ENCODE measurements around the gene CAMTA1. TPM values are rescaled to one million over a fixed set of nuclear protein-coding genes. Genes with fewer than 3 reads are reported as not detected.

CAMTA1 gene
- total RNA-seq, 5 donors from 2014 or later (not counting 1 experiment from before 2014, with no cell fraction given): 29.7 to 37.4 (median 34.6) TPM

GRCh38 chr1:6776895-6777294, 8.4 kb upstream of the CAMTA1 start:
- peaks cover 11 to 19% of the 10 kb centered on the region in 2 donors for H3K27me3 Mint-ChIP-seq
- CTCF ChIA-PET: no interaction called here

GRCh38 chr1:6777813-6778212, 7.4 kb upstream of the CAMTA1 start:
- peaks cover 11 to 19% of the 10 kb centered on the region in 2 donors for H3K27me3 Mint-ChIP-seq
- no peak for DNase-seq
- peaks cover 0 to 3% (median 2%) of the 10 kb centered on the region in 3 donors for H3K9me3 Mint-ChIP-seq
- Histone ChIP-seq H3K27me3 (replicated peaks in 1 of 2; ENCODE audit: control insufficient read depth in 2 of 2, extremely low read depth in 1 of 2, insufficient read depth in 2 of 2, low read length in 1 of 2) (peaks cover 0 to 10% of the 10 kb centered on the region in 2 experiments), H3K36me3 (ENCODE audit: control insufficient read depth in 2 of 2, extremely low read depth in 1 of 2, insufficient read depth in 1 of 2, low read length in 1 of 2) (no peaks in the 10 kb centered on the region), H3K27ac (ENCODE audit: low read length) (no peak overlapping the region), H3K4me3 (ENCODE audit: control insufficient read depth in 1 of 2, extremely low read depth in 1 of 2, low read length in 1 of 2) (no peak overlapping the region), H3K9me3 (no peaks in the 10 kb centered on the region), H3K4me1 (ENCODE audit: control insufficient read depth in 1 of 2, extremely low read depth in 1 of 2, insufficient read depth in 2 of 2, low read length in 2 of 2) (peaks cover 0 to 3% of the 10 kb centered on the region in 2 experiments)
- WGBS (ENCODE audit: insufficient coverage): 85% methylated on average over 3 of the region's 7 CpGs
- H3K4me1 Mint-ChIP-seq: peaks cover 0 to 7% (median 0%) of the 10 kb centered on the region in 3 donors
- no peak for ATAC-seq (replicated peaks in 1 of 4)
- ChIA-PET POLR2A (no interaction called here), CTCF (no interaction called here)
- H3K36me3 Mint-ChIP-seq: no peaks in the 10 kb centered on the region
- no peak overlapping the region for H3K27ac Mint-ChIP-seq
- no peak overlapping the region for H3K4me3 Mint-ChIP-seq

More at GRCh38 chr1:6776895-6777294, 8.4 kb upstream of the CAMTA1 start:
- Mint-ChIP-seq H3K4me3 (no peak overlapping the region), H3K36me3 (no peaks in the 10 kb centered on the region), H3K4me1 (peaks cover 0 to 7% (median 0%) of the 10 kb centered on the region in 3 donors), H3K27ac (no peak overlapping the region), H3K9me3 (peaks cover 0 to 3% (median 2%) of the 10 kb centered on the region in 3 donors)
- no peaks in the 10 kb centered on the region for H3K9me3 ChIP-seq
- no peak overlapping the region for H3K4me3 ChIP-seq (ENCODE audit: control insufficient read depth in 1 of 2, extremely low read depth in 1 of 2, low read length in 1 of 2)
- peaks cover 0 to 10% of the 10 kb centered on the region in 2 experiments for H3K27me3 ChIP-seq (replicated peaks in 1 of 2; ENCODE audit: control insufficient read depth in 2 of 2, extremely low read depth in 1 of 2, insufficient read depth in 2 of 2, low read length in 1 of 2)
- POLR2A ChIA-PET: no interaction called here
- H3K36me3 ChIP-seq (ENCODE audit: control insufficient read depth in 2 of 2, extremely low read depth in 1 of 2, insufficient read depth in 1 of 2, low read length in 1 of 2): no peaks in the 10 kb centered on the region
- peaks cover 0 to 3% of the 10 kb centered on the region in 2 experiments for H3K4me1 ChIP-seq (ENCODE audit: control insufficient read depth in 1 of 2, extremely low read depth in 1 of 2, insufficient read depth in 2 of 2, low read length in 2 of 2)
- DNase-seq: no peak
- ATAC-seq (replicated peaks in 1 of 4): no peak
- H3K27ac ChIP-seq (ENCODE audit: low read length): no peak overlapping the region
- 53% methylated on average over 7 of the region's 7 CpGs for WGBS (ENCODE audit: insufficient coverage)

GRCh38 chr1:6779089-6779805, 6.0 kb upstream of the CAMTA1 start:
- Mint-ChIP-seq H3K4me3 (no peak overlapping the region), H3K4me1 (peaks cover 5 to 15% (median 8%) of the 10 kb centered on the region in 3 donors), H3K36me3 (no peaks in the 10 kb centered on the region), H3K27me3 (peaks cover 11 to 12% of the 10 kb centered on the region in 2 donors), H3K27ac (no peak overlapping the region), H3K9me3 (peaks cover 0 to 3% (median 2%) of the 10 kb centered on the region in 3 donors)
- Histone ChIP-seq H3K9me3 (no peaks in the 10 kb centered on the region), H3K4me1 (ENCODE audit: control insufficient read depth in 1 of 2, extremely low read depth in 1 of 2, insufficient read depth in 2 of 2, low read length in 2 of 2) (peaks cover 4 to 7% of the 10 kb centered on the region in 2 experiments), H3K27me3 (replicated peaks in 1 of 2; ENCODE audit: control insufficient read depth in 2 of 2, extremely low read depth in 1 of 2, insufficient read depth in 2 of 2, low read length in 1 of 2) (peaks cover 0 to 10% of the 10 kb centered on the region in 2 experiments), H3K27ac (ENCODE audit: low read length) (no peak overlapping the region), H3K36me3 (ENCODE audit: control insufficient read depth in 2 of 2, extremely low read depth in 1 of 2, insufficient read depth in 1 of 2, low read length in 1 of 2) (no peaks in the 10 kb centered on the region), H3K4me3 (ENCODE audit: control insufficient read depth in 1 of 2, extremely low read depth in 1 of 2, low read length in 1 of 2) (no peak overlapping the region)
- WGBS (ENCODE audit: insufficient coverage): 89% methylated on average over 3 of the region's 7 CpGs
- no peak for ATAC-seq (replicated peaks in 1 of 4)
- ChIA-PET POLR2A (no interaction called here), CTCF (no interaction called here)
- no peak for DNase-seq

GRCh38 chr1:6782151-6782550, 3.1 kb upstream of the CAMTA1 start:
- H3K27me3 Mint-ChIP-seq: peaks cover 2 to 4% of the 10 kb centered on the region in 2 donors
- peaks cover 16 to 23% (median 18%) of the 10 kb centered on the region in 3 donors for H3K4me1 Mint-ChIP-seq
- Histone ChIP-seq H3K36me3 (ENCODE audit: control insufficient read depth in 2 of 2, extremely low read depth in 1 of 2, insufficient read depth in 1 of 2, low read length in 1 of 2) (no peaks in the 10 kb centered on the region), H3K9me3 (no peaks in the 10 kb centered on the region), H3K4me3 (ENCODE audit: control insufficient read depth in 1 of 2, extremely low read depth in 1 of 2, low read length in 1 of 2) (no peak overlapping the region), H3K27ac (ENCODE audit: low read length) (no peak overlapping the region), H3K4me1 (ENCODE audit: control insufficient read depth in 1 of 2, extremely low read depth in 1 of 2, insufficient read depth in 2 of 2, low read length in 2 of 2) (peaks cover 11 to 16% of the 10 kb centered on the region in 2 experiments), H3K27me3 (replicated peaks in 1 of 2; ENCODE audit: control insufficient read depth in 2 of 2, extremely low read depth in 1 of 2, insufficient read depth in 2 of 2, low read length in 1 of 2) (no peaks in the 10 kb centered on the region)
- DNase-seq (no peak), ATAC-seq (replicated peaks in 1 of 4) (no peak)
- no peaks in the 10 kb centered on the region for H3K9me3 Mint-ChIP-seq
- WGBS (ENCODE audit: insufficient coverage): 85% methylated on average over 2 of the region's 6 CpGs
- H3K4me3 Mint-ChIP-seq: no peak overlapping the region
- ChIA-PET CTCF (interaction anchor here in 1 of 2 donors (0.6 to 1.0 kb wide), 2 partner anchors 38 to 238 kb away, joined by 3 to 6 read pairs; no protein-coding TSS in a partner anchor), POLR2A (no interaction called here)
- H3K36me3 Mint-ChIP-seq: peaks cover 2% of the 10 kb centered on the region
- no peak overlapping the region for H3K27ac Mint-ChIP-seq

GRCh38 chr1:6783221-6783620, 2.0 kb upstream of the CAMTA1 start:
- Histone ChIP-seq H3K27ac (ENCODE audit: low read length) (no peak overlapping the region), H3K27me3 (replicated peaks in 1 of 2; ENCODE audit: control insufficient read depth in 2 of 2, extremely low read depth in 1 of 2, insufficient read depth in 2 of 2, low read length in 1 of 2) (no peaks in the 10 kb centered on the region), H3K9me3 (no peaks in the 10 kb centered on the region), H3K4me3 (ENCODE audit: control insufficient read depth in 1 of 2, extremely low read depth in 1 of 2, low read length in 1 of 2) (no peak overlapping the region), H3K4me1 (ENCODE audit: control insufficient read depth in 1 of 2, extremely low read depth in 1 of 2, insufficient read depth in 2 of 2, low read length in 2 of 2) (peaks cover 13 to 17% of the 10 kb centered on the region in 2 experiments), H3K36me3 (ENCODE audit: control insufficient read depth in 2 of 2, extremely low read depth in 1 of 2, insufficient read depth in 1 of 2, low read length in 1 of 2) (no peaks in the 10 kb centered on the region)
- ATAC-seq (replicated peaks in 1 of 4): no peak
- H3K36me3 Mint-ChIP-seq: peaks cover 8% of the 10 kb centered on the region
- no peaks in the 10 kb centered on the region for H3K9me3 Mint-ChIP-seq
- POLR2A ChIA-PET: interaction anchor here in 1 of 2 donors (0.6 kb wide), 1 partner anchor 393 kb away, joined by 3 read pairs; no protein-coding TSS in a partner anchor
- peak overlapping the region; percentile 80 to 85 (median 83) for H3K4me3 Mint-ChIP-seq
- H3K27me3 Mint-ChIP-seq: no peaks in the 10 kb centered on the region
- no peak for DNase-seq
- CTCF ChIA-PET: interaction anchor here in 1 of 2 donors (0.7 kb wide), 1 partner anchor 17 kb away, joined by 4 read pairs; no protein-coding TSS in a partner anchor
- no CpG with 5 or more reads among the region's 4 CpGs for WGBS (ENCODE audit: insufficient coverage)
- H3K4me1 Mint-ChIP-seq: peaks cover 25 to 30% (median 28%) of the 10 kb centered on the region in 3 donors
- peak overlapping the region in 1 of 2 donors; percentile 83 for H3K27ac Mint-ChIP-seq

DNA sequence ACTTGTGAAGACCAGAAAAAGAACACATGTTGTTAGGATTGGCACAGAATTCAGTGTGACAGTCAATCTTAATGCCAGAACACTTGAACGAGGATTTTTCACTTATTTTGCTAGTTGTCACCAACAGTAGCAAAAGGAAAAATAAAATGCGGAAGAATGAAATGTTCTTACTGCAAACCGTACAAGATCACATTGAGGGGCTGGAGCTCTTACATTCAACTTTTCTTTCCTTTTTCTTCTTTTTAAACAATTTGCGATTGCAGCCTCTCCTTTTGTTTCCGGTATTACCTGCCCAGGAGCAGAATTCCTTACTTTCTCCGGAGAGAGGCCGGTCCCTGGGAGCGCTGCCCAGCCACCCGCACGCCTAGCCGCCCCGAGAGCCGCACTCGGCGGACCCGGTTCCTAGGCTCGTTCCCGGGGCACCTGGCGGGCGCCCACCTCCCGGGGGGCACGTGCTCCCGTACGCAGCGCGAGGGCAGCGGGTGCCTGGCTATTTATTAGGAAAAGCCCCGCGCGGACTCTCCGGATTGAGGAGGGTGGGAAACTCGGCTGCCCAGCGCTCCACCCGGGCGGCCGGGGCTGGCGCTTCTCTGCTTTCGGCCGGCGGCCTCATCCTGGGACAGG, 1.2 kb upstream of the CAMTA1 start:
- Mint-ChIP-seq H3K9me3 (no peaks in the 10 kb centered on the region), H3K27ac (peak overlapping the region; percentile 78 to 87), H3K36me3 (peaks cover 12% of the 10 kb centered on the region), H3K4me1 (peaks cover 33 to 38% (median 36%) of the 10 kb centered on the region in 3 donors), H3K4me3 (peak overlapping the region; percentile 80 to 85 (median 83)), H3K27me3 (no peaks in the 10 kb centered on the region)
- peak overlapping the region; percentile 83 for H3K27ac ChIP-seq (ENCODE audit: low read length)
- POLR2A ChIA-PET: interaction anchor here in 1 of 2 donors (0.6 kb wide), 1 partner anchor 38 kb away, joined by 4 read pairs; no protein-coding TSS in a partner anchor
- CTCF ChIA-PET: interaction anchor here in 1 of 2 donors (0.5 to 1.5 kb wide), 2 partner anchors 12 to 35 kb away, joined by 4 to 9 read pairs; no protein-coding TSS in a partner anchor
- ATAC-seq (replicated peaks in 1 of 4) (no peak), DNase-seq (peak in 1 of 35 experiments; percentile 30)
- peak overlapping the region; percentile 66 to 85 for H3K4me3 ChIP-seq (ENCODE audit: control insufficient read depth in 1 of 2, extremely low read depth in 1 of 2, low read length in 1 of 2)
- under 1% methylated on average over 37 of the region's 40 CpGs for WGBS (ENCODE audit: insufficient coverage)
- H3K36me3 ChIP-seq (ENCODE audit: control insufficient read depth in 2 of 2, extremely low read depth in 1 of 2, insufficient read depth in 1 of 2, low read length in 1 of 2): no peaks in the 10 kb centered on the region
- H3K4me1 ChIP-seq (ENCODE audit: control insufficient read depth in 1 of 2, extremely low read depth in 1 of 2, insufficient read depth in 2 of 2, low read length in 2 of 2): peaks cover 13 to 22% of the 10 kb centered on the region in 2 experiments
- no peaks in the 10 kb centered on the region for H3K9me3 ChIP-seq
- no peaks in the 10 kb centered on the region for H3K27me3 ChIP-seq (replicated peaks in 1 of 2; ENCODE audit: control insufficient read depth in 2 of 2, extremely low read depth in 1 of 2, insufficient read depth in 2 of 2, low read length in 1 of 2)

All from T-cell (primary cell).